ENCODE data around the gene ARFGEF3.
"Not testable (repeated sequence)": the region's sequence is repeated elsewhere in the genome, so short reads cannot be mapped to it uniquely, and the experiment has no call there.

The ARFGEF3 gene

GRCh38 chr6:138349891-138350290, 188.2 kb downstream of the ARFGEF3 start:
- DNase-seq (ENCODE audit: low spot score): no peak
- no peak for TF ChIP-seq CTCF (IDR thresholded peaks at IDR 0.05; ENCODE audit: extremely low read depth, insufficient read depth, missing control alignments)
- in situ Hi-C loops (cut with MboI; ENCODE audit: low pct_unique_long_range_greater_than_20kb, low sequenced_read_pairs, unreplicated experiment): no loop called here

GRCh38 chr6:138357928-138358327, 196.2 kb downstream of the ARFGEF3 start:
- TF ChIP-seq CTCF (IDR thresholded peaks at IDR 0.05; ENCODE audit: extremely low read depth, insufficient read depth, missing control alignments): no peak
- DNase-seq (ENCODE audit: low spot score): no peak

GRCh38 chr6:138368684-138369083, 206.9 kb downstream of the ARFGEF3 start:
- in situ Hi-C loops (cut with MboI; ENCODE audit: low pct_unique_long_range_greater_than_20kb, low sequenced_read_pairs, unreplicated experiment); DNase-seq (ENCODE audit: low spot score): not testable (repeated sequence)

More at GRCh38 chr6:138357928-138358327, 196.2 kb downstream of the ARFGEF3 start:
- in situ Hi-C loops (cut with MboI; ENCODE audit: low pct_unique_long_range_greater_than_20kb, low sequenced_read_pairs, unreplicated experiment): no loop called here

- in situ Hi-C loops (cut with MboI; ENCODE audit: low pct_unique_long_range_greater_than_20kb, low sequenced_read_pairs, unreplicated experiment): no loop called here
- DNase-seq (ENCODE audit: low spot score): no peak
- no peak for TF ChIP-seq CTCF (IDR thresholded peaks at IDR 0.05; ENCODE audit: extremely low read depth, insufficient read depth, missing control alignments)
These were observed 209.1 kb downstream of the ARFGEF3 start for GRCh38 chr6:138370631-138371451.

- no peak for TF ChIP-seq CTCF (IDR thresholded peaks at IDR 0.05; ENCODE audit: extremely low read depth, insufficient read depth, missing control alignments)
- no peak for DNase-seq (ENCODE audit: low spot score)
- in situ Hi-C loops (cut with MboI; ENCODE audit: low pct_unique_long_range_greater_than_20kb, low sequenced_read_pairs, unreplicated experiment): no loop called here
These were observed 209.6 kb downstream of the ARFGEF3 start for GRCh38 chr6:138371452-138371711.

- TF ChIP-seq CTCF (IDR thresholded peaks at IDR 0.05; ENCODE audit: extremely low read depth, insufficient read depth, missing control alignments): no peak
- DNase-seq (ENCODE audit: low spot score): no peak
- in situ Hi-C loops (cut with MboI; ENCODE audit: low pct_unique_long_range_greater_than_20kb, low sequenced_read_pairs, unreplicated experiment): no loop called here
These were observed 210.0 kb downstream of the ARFGEF3 start for GRCh38 chr6:138371720-138372119.

GRCh38 chr6:138372711-138373463, 211.1 kb downstream of the ARFGEF3 start:
- no peak for DNase-seq (ENCODE audit: low spot score)
- in situ Hi-C loops (cut with MboI; ENCODE audit: low pct_unique_long_range_greater_than_20kb, low sequenced_read_pairs, unreplicated experiment): no loop called here
- no peak for TF ChIP-seq CTCF (IDR thresholded peaks at IDR 0.05; ENCODE audit: extremely low read depth, insufficient read depth, missing control alignments)

Data from GM13977 (cell line).